Right renal pelvis (tissue), 4 donors: ENCODE measurements around the gene RCAN2. TPM values are rescaled to one million over a fixed set of nuclear protein-coding genes. Genes with fewer than 3 reads are reported as not detected.
A peak's percentile ranks its signal among the peaks of the same experiment; 100 is the strongest.

ENCODE experiments used
- DNase-seq, 4 donors: peaks; one replicate each; pipeline ENCODE4 v3.0.0-alpha.2; 2013; ENCODE audit warnings: low read depth in 4 of 4, low spot score in 3 of 4, missing footprints in 1 of 4
- polyA plus RNA-seq, 4 donors: library from polyadenylated mRNA; unstranded; fragments of 120-200 nt; gene quantifications; one replicate each; pipeline ENCODE4 v1.2.1, GENCODE V29; 2013; ENCODE audit not compliant: insufficient read length in 4 of 4

RCAN2 gene
- polyA plus RNA-seq, 4 donors, result 23.7 to 31.3 (median 28.1) TPM

GRCh38 chr6:46500382-46500781 is 9.1 kb upstream of the RCAN2 start:
- no peak for DNase-seq

GRCh38 chr6:46491628-46492547 is 639 bp upstream of the RCAN2 start:
- DNase-seq, result peak in 2 of 4 donors; percentile 38 to 57

- DNase-seq, result peak in 1 of 4 donors; percentile 33
Observed at GRCh38 chr6:46490425-46491200, 636 bp downstream of the RCAN2 start.

- no peak for DNase-seq
Observed at GRCh38 chr6:46486181-46486580, 5.1 kb downstream of the RCAN2 start.

- DNase-seq, result no peak
Observed at GRCh38 chr6:46484081-46484820, 7.0 kb downstream of the RCAN2 start.

GRCh38 chr6:46476301-46476700 is 14.9 kb downstream of the RCAN2 start:
- DNase-seq, result no peak

- DNase-seq, result no peak
Observed at GRCh38 chr6:46473881-46474280, 17.4 kb downstream of the RCAN2 start.

GRCh38 chr6:46472243-46472642 is 19.0 kb downstream of the RCAN2 start:
- DNase-seq, result no peak

- no peak for DNase-seq
Observed at GRCh38 chr6:46469021-46469420, 22.2 kb downstream of the RCAN2 start.

GRCh38 chr6:46468403-46469010 is 22.7 kb downstream of the RCAN2 start:
- DNase-seq, result no peak

GRCh38 chr6:46466570-46466969 is 24.7 kb downstream of the RCAN2 start:
- DNase-seq, result no peak

GRCh38 chr6:46465294-46466165 is 25.7 kb downstream of the RCAN2 start:
- no peak for DNase-seq

GRCh38 chr6:46456297-46456696 is 35.0 kb downstream of the RCAN2 start:
- no peak for DNase-seq

- no peak for DNase-seq
Observed at GRCh38 chr6:46454691-46455090, 36.6 kb downstream of the RCAN2 start.

GRCh38 chr6:46453741-46454316 is 37.4 kb downstream of the RCAN2 start:
- no peak for DNase-seq

- no peak for DNase-seq
Observed at GRCh38 chr6:46453216-46453615, 38.0 kb downstream of the RCAN2 start.

GRCh38 chr6:46452312-46452917 is 38.8 kb downstream of the RCAN2 start:
- DNase-seq, result no peak

GRCh38 chr6:46451343-46451742 is 39.9 kb downstream of the RCAN2 start:
- DNase-seq, result no peak
